Measurements from ENCODE around the gene ZMIZ1. TPM values are rescaled to one million over a fixed set of nuclear protein-coding genes. Genes with fewer than 3 reads are reported as not detected.

Gene ZMIZ1
- polyA plus RNA-seq, 2 of the 4 experiments (the other 2 are of a cell fraction): 8.1 to 30.3 TPM

- 93% methylated on average over 10 of the region's 11 CpGs for WGBS (ENCODE audit: missing lambda C conversion rate)
- peaks cover 8% of the 10 kb centered on the region; the same call in 2 of the 3 replicates for H3K4me1 ChIP-seq
- no peak overlapping the region for H3K27ac ChIP-seq
- POLR2A ChIA-PET: no interaction called here
- FAIRE-seq (no peak), DNase-seq (ENCODE audit: low read depth in 1 of 2, low spot score in 1 of 2) (no peak), ATAC-seq (no peak)
- no peak overlapping the region for H3K4me2 ChIP-seq
- TF ChIP-seq PBX3 (IDR thresholded peaks at IDR 0.05) (no peak), RFX5 (IDR thresholded peaks at IDR 0.05) (no peak), ZC3H11A (IDR thresholded peaks at IDR 0.05) (no peak), HDAC2 (IDR thresholded peaks at IDR 0.05) (no peak), EHMT2 (IDR thresholded peaks at IDR 0.05; ENCODE audit: low read depth) (no peak), BHLHE40 (IDR thresholded peaks at IDR 0.05; ENCODE audit: low read depth, low read length) (no peak)
- no peaks in the 10 kb centered on the region for H3K9me3 ChIP-seq
- no peak overlapping the region for H3K4me3 ChIP-seq
- CTCF ChIA-PET: interaction anchor here (1.5 kb wide), 1 partner anchor 11 kb away, joined by 5 read pairs; no protein-coding TSS in a partner anchor
Observed at GRCh38 chr10:79353726-79354125, 285.0 kb downstream of the ZMIZ1 start.

- Histone ChIP-seq H3K4me2 (no peak overlapping the region), H3K4me3 (no peak overlapping the region), H3K4me1 (peaks cover 4% of the 10 kb centered on the region; the same call in 1 of the 3 replicates), H3K9me3 (no peaks in the 10 kb centered on the region), H3K27ac (no peak overlapping the region)
- POLR2A ChIA-PET: no interaction called here
- WGBS (ENCODE audit: missing lambda C conversion rate): 39% methylated on average over 3 of the region's 3 CpGs
- DNase-seq (ENCODE audit: low read depth in 1 of 2, low spot score in 1 of 2) (no peak), FAIRE-seq (no peak), ATAC-seq (no peak)
- CTCF ChIA-PET: interaction anchor here (0.8 to 1.5 kb wide), 2 partner anchors 12 to 20 kb away, joined by 5 read pairs; no protein-coding TSS in a partner anchor
- peak; percentile 63; the same call in 1 of the 2 replicates for TF ChIP-seq POLR2AphosphoS2 (conservative IDR thresholded peaks at IDR 0.05; ENCODE audit: low read length)
- TF ChIP-seq CTCF (IDR thresholded peaks at IDR 0.05): no peak
Observed at GRCh38 chr10:79354141-79354540, 285.4 kb downstream of the ZMIZ1 start.

GRCh38 chr10:79354615-79355014 lies 285.8 kb downstream of the ZMIZ1 start:
- Histone ChIP-seq H3K27ac (no peak overlapping the region), H3K9me3 (no peaks in the 10 kb centered on the region), H3K4me2 (no peak overlapping the region), H3K4me3 (no peak overlapping the region), H3K4me1 (no peaks in the 10 kb centered on the region; the same call in 2 of the 3 replicates)
- WGBS (ENCODE audit: missing lambda C conversion rate): 95% methylated on average over 6 of the region's 6 CpGs
- TF ChIP-seq EHMT2 (IDR thresholded peaks at IDR 0.05; ENCODE audit: low read depth) (no peak), HMGXB4 (CRISPR knock-in tag; IDR thresholded peaks at IDR 0.05; ENCODE audit: borderline replicate concordance) (no peak), SMC3 (IDR thresholded peaks at IDR 0.05) (no peak), POLR2AphosphoS2 (conservative IDR thresholded peaks at IDR 0.05; ENCODE audit: low read length) (no peak), ZC3H11A (IDR thresholded peaks at IDR 0.05) (no peak)
- CTCF ChIA-PET: interaction anchor here (0.8 kb wide), 1 partner anchor 20 kb away, joined by 5 read pairs; no protein-coding TSS in a partner anchor
- FAIRE-seq (no peak), ATAC-seq (no peak), DNase-seq (ENCODE audit: low read depth in 1 of 2, low spot score in 1 of 2) (no peak)
- POLR2A ChIA-PET: no interaction called here

- Histone ChIP-seq H3K4me3 (no peak overlapping the region), H3K27ac (no peak overlapping the region), H3K4me1 (no peaks in the 10 kb centered on the region), H3K9me3 (no peaks in the 10 kb centered on the region), H3K4me2 (no peak overlapping the region)
- no peak for DNase-seq (ENCODE audit: low read depth in 1 of 2, low spot score in 1 of 2)
- ATAC-seq: peak in 1 of 2 experiments; percentile 5; a peak in 2 of 6 replicates
- ChIA-PET CTCF (interaction anchor here (0.6 kb wide), 1 partner anchor 19 kb away, joined by 4 read pairs; no protein-coding TSS in a partner anchor), POLR2A (no interaction called here)
- TF ChIP-seq POLR2AphosphoS2 (conservative IDR thresholded peaks at IDR 0.05; ENCODE audit: low read length): no peak
- no peak for TF ChIP-seq REST (IDR thresholded peaks at IDR 0.05)
- no peak for TF ChIP-seq JUN (IDR thresholded peaks at IDR 0.05)
- TF ChIP-seq ZSCAN20 (CRISPR knock-in tag; IDR thresholded peaks at IDR 0.05): no peak
- TF ChIP-seq HEYL (CRISPR knock-in tag; IDR thresholded peaks at IDR 0.05): no peak
- TF ChIP-seq TP53 (CRISPR knock-in tag; IDR thresholded peaks at IDR 0.05): no peak
- no peak for FAIRE-seq
- WGBS (ENCODE audit: missing lambda C conversion rate): 82% methylated on average over 6 of the region's 6 CpGs
Observed at GRCh38 chr10:79355420-79356017, 286.8 kb downstream of the ZMIZ1 start.
